Testis (tissue), 3 donors: Measurements from ENCODE around the gene ARID3A. TPM values are rescaled to one million over a fixed set of nuclear protein-coding genes. Genes with fewer than 3 reads are reported as not detected.

Experiments used
- DNase-seq: peaks from one replicate; pipeline ENCODE4 v3.0.0-alpha.2; 2019
- H3K27ac ChIP-seq, 2 donors: fragments of 200-600 bp; sonication (generic); one replicate each; pipeline ENCODE4 v1.5.1; 2019
- H3K27me3 ChIP-seq: fragments of 200-600 bp; sonication (generic); one replicate; pipeline ENCODE4 v1.5.1; 2019
- H3K36me3 ChIP-seq: fragments of 200-600 bp; sonication (generic); one replicate; pipeline ENCODE4 v1.5.1; 2017; ENCODE audit warnings: low read depth; ENCODE audit errors: missing control alignments
- H3K4me1 ChIP-seq: fragments of 200-600 bp; sonication (generic); one replicate; pipeline ENCODE4 v1.5.1; 2019
- H3K4me3 ChIP-seq, 2 donors: fragments of 200-600 bp; sonication (generic); one replicate each; pipeline ENCODE4 v1.5.1; 2017 to 2019
- H3K9me3 ChIP-seq: fragments of 200-600 bp; sonication (generic); one replicate; pipeline ENCODE4 v1.5.1; 2017
- CTCF ChIP-seq, 3 experiments: fragments of 450-650 bp in 2 of 3; fragments of 200-600 bp in 1 of 3; sonication (generic) in 1 of 3; IDR thresholded peaks; one replicate each; pipeline ENCODE4 v1.5.1; 2016 to 2019; ENCODE audit warnings: antibody characterized with exemption in 3 of 3, mild to moderate bottlenecking in 2 of 3, moderate library complexity in 1 of 3
- POLR2A ChIP-seq: fragments of 450-650 bp; IDR thresholded peaks from one replicate; pipeline ENCODE4 v1.6.1; 2017; ENCODE audit warnings: antibody characterized with exemption, mild to moderate bottlenecking, moderate library complexity
- WGBS, 2 donors: methylation state at CpG; one replicate each; pipeline ENCODE4 v1.1.5; 2018; 5-methylcytosine and 5-hydroxymethylcytosine counted together
- intact Hi-C: fragments of 100-400 bp; cut with DNase I; formaldehyde crosslinking; loops from one replicate; pipeline ENCODE4 v1.15.1; 2023; ENCODE audit warnings: low total_unique reads
- polyA plus RNA-seq: library from polyadenylated mRNA; stranded (reverse); fragments of 350-450 nt; fragmentation: Illumina TruSeq; extraction: RNeasy Lipid Tissue Mini Kit (QIAGEN cat#74804); gene quantifications from one replicate; pipeline ENCODE4 v1.2.3, GENCODE V29; 2014; ENCODE audit warnings: low read depth, low replicate concordance; ENCODE audit not compliant: insufficient read depth
- total RNA-seq, 2 donors: library from RNA; depleted of rRNA; stranded (reverse); fragments of >200 nt; gene quantifications; one replicate each; pipeline ENCODE4 v1.2.3, GENCODE V29; 2016

The ARID3A gene
- total and polyA plus RNA-seq, 3 donors from 2014 or later, result 15.3 to 38.2 (median 26.5) TPM

GRCh38 chr19:929203-929890 lies 3.5 kb downstream of the ARID3A start:
- Histone ChIP-seq H3K4me1 (peaks cover 37% of the 10 kb centered on the region), H3K27ac (no peak overlapping the region), H3K9me3 (no peaks in the 10 kb centered on the region), H3K27me3 (no peaks in the 10 kb centered on the region), H3K36me3 (no peaks in the 10 kb centered on the region), H3K4me3 (no peak overlapping the region)
- 85 to 95% methylated on average over 14 to 43 of the region's 51 CpGs for WGBS, 2 donors
- DNase-seq, result no peak
- TF ChIP-seq CTCF (IDR thresholded peaks at IDR 0.05), result no peak
- no peak for TF ChIP-seq POLR2A
- intact Hi-C loops, result loop anchor here (5.0 to 10.0 kb wide), 2 partner anchors 53 to 145 kb away; partner anchors contain the start of gene WDR18

- Histone ChIP-seq H3K36me3 (no peaks in the 10 kb centered on the region), H3K4me3 (no peak overlapping the region), H3K4me1 (peaks cover 39% of the 10 kb centered on the region), H3K9me3 (no peaks in the 10 kb centered on the region), H3K27ac (no peak overlapping the region), H3K27me3 (no peaks in the 10 kb centered on the region)
- intact Hi-C loops, result loop anchor here (5.0 to 10.0 kb wide), 2 partner anchors 52 to 145 kb away; partner anchors contain the start of gene WDR18
- TF ChIP-seq CTCF (IDR thresholded peaks at IDR 0.05) (no peak), POLR2A (no peak)
- 93 to 100% methylated on average over 4 to 6 of the region's 6 CpGs for WGBS, 2 donors
- no peak for DNase-seq
These were observed 4.0 kb downstream of the ARID3A start for GRCh38 chr19:929891-930258.

- Histone ChIP-seq H3K4me1 (peaks cover 42% of the 10 kb centered on the region), H3K9me3 (no peaks in the 10 kb centered on the region), H3K36me3 (no peaks in the 10 kb centered on the region), H3K27ac (no peak overlapping the region), H3K27me3 (no peaks in the 10 kb centered on the region), H3K4me3 (no peak overlapping the region)
- TF ChIP-seq POLR2A, result no peak
- intact Hi-C loops, result no loop called here
- 85 to 93% methylated on average over 20 to 32 of the region's 32 CpGs for WGBS, 2 donors
- no peak for DNase-seq
These were observed 6.2 kb downstream of the ARID3A start for GRCh38 chr19:931860-932647.

- Histone ChIP-seq H3K27me3 (no peaks in the 10 kb centered on the region), H3K36me3 (no peaks in the 10 kb centered on the region), H3K4me1 (peaks cover 33% of the 10 kb centered on the region), H3K9me3 (no peaks in the 10 kb centered on the region), H3K27ac (peak overlapping the region in 1 of 2 donors; percentile 4), H3K4me3 (no peak overlapping the region)
- no peak for DNase-seq
- intact Hi-C loops, result no loop called here
- TF ChIP-seq CTCF (IDR thresholded peaks at IDR 0.05) (no peak), POLR2A (no peak)
- WGBS, 2 donors, result 56 to 60% methylated on average over 15 to 54 of the region's 54 CpGs
These were observed 7.1 kb downstream of the ARID3A start for GRCh38 chr19:932648-933552.

- 49 to 67% methylated on average over 3 to 14 of the region's 14 CpGs for WGBS, 2 donors
- Histone ChIP-seq H3K36me3 (no peaks in the 10 kb centered on the region), H3K4me1 (peaks cover 31% of the 10 kb centered on the region), H3K27ac (peak overlapping the region; percentile 4 to 43), H3K27me3 (no peaks in the 10 kb centered on the region), H3K9me3 (no peaks in the 10 kb centered on the region), H3K4me3 (no peak overlapping the region)
- TF ChIP-seq POLR2A, result no peak
- TF ChIP-seq CTCF (IDR thresholded peaks at IDR 0.05), result no peak
- intact Hi-C loops, result no loop called here
- DNase-seq, result no peak
These were observed 7.7 kb downstream of the ARID3A start for GRCh38 chr19:933553-933882.
